ENCODE measurements around the gene SPR.

The SPR gene

DNA sequence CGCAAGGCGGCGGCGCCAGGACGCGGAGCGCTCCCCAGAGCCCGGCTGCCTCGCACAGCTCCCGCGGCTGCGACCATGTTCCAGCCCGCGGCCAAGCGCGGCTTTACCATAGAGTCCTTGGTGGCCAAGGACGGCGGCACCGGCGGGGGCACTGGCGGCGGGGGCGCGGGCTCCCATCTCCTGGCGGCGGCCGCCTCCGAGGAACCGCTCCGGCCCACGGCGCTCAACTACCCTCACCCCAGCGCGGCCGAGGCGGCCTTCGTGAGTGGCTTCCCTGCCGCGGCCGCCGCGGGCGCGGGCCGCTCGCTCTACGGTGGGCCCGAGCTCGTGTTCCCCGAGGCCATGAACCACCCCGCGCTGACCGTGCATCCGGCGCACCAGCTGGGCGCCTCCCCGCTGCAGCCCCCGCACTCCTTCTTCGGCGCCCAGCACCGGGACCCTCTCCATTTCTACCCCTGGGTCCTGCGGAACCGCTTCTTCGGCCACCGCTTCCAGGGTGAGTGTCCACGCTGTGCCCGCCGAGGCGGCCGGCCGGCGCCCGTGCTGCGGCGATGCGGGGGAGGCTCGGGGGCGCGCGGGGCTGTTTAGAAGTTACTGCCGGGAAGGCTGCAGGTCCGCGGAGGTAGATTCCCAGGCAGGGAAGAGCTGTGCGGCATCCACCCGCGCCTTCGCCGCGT lies 30.8 kb downstream of the SPR start:
- H3K27ac ChIP-seq: no peak overlapping the region
- peak overlapping the region; percentile 31 to 48 for H3K4me3 ChIP-seq
- H3K27me3 ChIP-seq: peaks cover 10 to 100% of the 10 kb centered on the region in 2 donors
- DNase-seq: peak in 1 of 2 donors; percentile 61
- TF ChIP-seq CTCF (IDR thresholded peaks at IDR 0.05): no peak
- H3K4me1 ChIP-seq: peaks cover 0 to 53% (median 50%) of the 10 kb centered on the region in 4 donors
- intact Hi-C loops (cut with DNase I; ENCODE audit: low total_unique reads): no loop called here
- no peaks in the 10 kb centered on the region for H3K36me3 ChIP-seq
- no peaks in the 10 kb centered on the region for H3K9me3 ChIP-seq

GRCh38 chr2:72919414-72920317 lies 32.5 kb downstream of the SPR start:
- no peak overlapping the region for H3K27ac ChIP-seq
- peaks cover 0 to 65% (median 58%) of the 10 kb centered on the region in 4 donors for H3K4me1 ChIP-seq
- no peaks in the 10 kb centered on the region for H3K36me3 ChIP-seq
- H3K4me3 ChIP-seq: peak overlapping the region in 1 of 2 donors; percentile 43
- H3K9me3 ChIP-seq: no peaks in the 10 kb centered on the region
- peaks cover 14 to 100% of the 10 kb centered on the region in 2 donors for H3K27me3 ChIP-seq
- peak in 1 of 2 donors; percentile 59 for DNase-seq
- TF ChIP-seq CTCF (IDR thresholded peaks at IDR 0.05): no peak
- intact Hi-C loops (cut with DNase I; ENCODE audit: low total_unique reads): no loop called here

DNA sequence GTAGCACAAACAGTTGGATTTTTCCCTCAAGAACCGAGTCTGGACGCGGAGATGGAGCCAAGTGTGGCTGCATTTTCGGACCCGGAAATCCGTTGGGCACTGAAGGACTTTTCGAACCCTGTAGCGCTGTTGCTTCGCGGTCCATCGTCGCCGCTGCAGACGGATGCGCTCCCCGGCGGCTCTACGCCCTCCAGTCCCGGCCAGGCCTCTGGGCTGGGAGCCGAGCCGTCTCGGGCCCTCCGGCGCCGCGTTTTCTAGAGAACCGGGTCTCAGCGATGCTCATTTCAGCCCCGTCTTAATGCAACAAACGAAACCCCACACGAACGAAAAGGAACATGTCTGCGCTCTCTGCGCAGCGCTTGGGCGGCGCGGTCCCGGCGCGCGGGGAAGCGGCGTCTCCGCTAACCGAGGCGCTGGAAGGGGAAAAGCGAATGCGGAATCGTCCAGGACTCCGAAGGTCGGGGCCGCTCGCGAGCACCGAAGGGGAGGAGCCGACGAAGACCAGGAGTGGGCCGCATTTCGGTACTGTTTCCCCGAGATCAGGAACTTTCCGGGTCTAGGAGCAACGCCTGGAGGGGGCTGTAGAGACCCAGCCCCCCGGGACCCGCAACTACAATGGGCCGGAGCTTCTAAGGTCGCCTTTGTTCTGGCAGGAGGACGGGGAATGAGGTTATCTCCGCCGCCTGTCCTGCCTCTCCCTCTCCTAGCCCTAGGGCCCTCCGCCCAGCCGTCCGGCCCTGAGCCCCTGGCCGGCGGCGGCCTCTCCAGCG lies 33.3 kb downstream of the SPR start:
- Histone ChIP-seq H3K27me3 (peaks cover 15 to 100% of the 10 kb centered on the region in 2 donors), H3K27ac (no peak overlapping the region), H3K36me3 (no peaks in the 10 kb centered on the region), H3K4me1 (peaks cover 0 to 68% (median 57%) of the 10 kb centered on the region in 4 donors), H3K9me3 (no peaks in the 10 kb centered on the region), H3K4me3 (peak overlapping the region; percentile 2 to 43)
- peak in 1 of 2 donors; percentile 54 for DNase-seq
- intact Hi-C loops (cut with DNase I; ENCODE audit: low total_unique reads): no loop called here
- TF ChIP-seq CTCF (IDR thresholded peaks at IDR 0.05): no peak

- no peak for TF ChIP-seq CTCF (IDR thresholded peaks at IDR 0.05)
- intact Hi-C loops (cut with DNase I; ENCODE audit: low total_unique reads): no loop called here
- peaks cover 15 to 100% of the 10 kb centered on the region in 2 donors for H3K27me3 ChIP-seq
Observed at GRCh38 chr2:72921088-72921851, 34.1 kb downstream of the SPR start.

GRCh38 chr2:72921853-72922252 lies 34.6 kb downstream of the SPR start:
- intact Hi-C loops (cut with DNase I; ENCODE audit: low total_unique reads): no loop called here

More at GRCh38 chr2:72921088-72921851, 34.1 kb downstream of the SPR start:
- peaks cover 0 to 62% (median 49%) of the 10 kb centered on the region in 4 donors for H3K4me1 ChIP-seq
- H3K9me3 ChIP-seq: no peaks in the 10 kb centered on the region
- H3K27ac ChIP-seq: no peak overlapping the region
- H3K36me3 ChIP-seq: no peaks in the 10 kb centered on the region
- peak in 1 of 2 donors; percentile 54 for DNase-seq
- no peak overlapping the region for H3K4me3 ChIP-seq

More at GRCh38 chr2:72921853-72922252, 34.6 kb downstream of the SPR start:
- Histone ChIP-seq H3K27ac (no peak overlapping the region), H3K4me3 (no peak overlapping the region), H3K27me3 (peaks cover 15 to 100% of the 10 kb centered on the region in 2 donors), H3K9me3 (no peaks in the 10 kb centered on the region), H3K4me1 (peaks cover 0 to 56% (median 43%) of the 10 kb centered on the region in 4 donors), H3K36me3 (no peaks in the 10 kb centered on the region)
- TF ChIP-seq CTCF (IDR thresholded peaks at IDR 0.05): no peak
- no peak for DNase-seq
